ENCODE results near the gene P3H1. TPM values are rescaled to one million over a fixed set of nuclear protein-coding genes. Genes with fewer than 3 reads are reported as not detected.

P3H1 gene
- polyA plus RNA-seq, 10 donors = 60.2 to 105 (median 70.4) TPM

DNA sequence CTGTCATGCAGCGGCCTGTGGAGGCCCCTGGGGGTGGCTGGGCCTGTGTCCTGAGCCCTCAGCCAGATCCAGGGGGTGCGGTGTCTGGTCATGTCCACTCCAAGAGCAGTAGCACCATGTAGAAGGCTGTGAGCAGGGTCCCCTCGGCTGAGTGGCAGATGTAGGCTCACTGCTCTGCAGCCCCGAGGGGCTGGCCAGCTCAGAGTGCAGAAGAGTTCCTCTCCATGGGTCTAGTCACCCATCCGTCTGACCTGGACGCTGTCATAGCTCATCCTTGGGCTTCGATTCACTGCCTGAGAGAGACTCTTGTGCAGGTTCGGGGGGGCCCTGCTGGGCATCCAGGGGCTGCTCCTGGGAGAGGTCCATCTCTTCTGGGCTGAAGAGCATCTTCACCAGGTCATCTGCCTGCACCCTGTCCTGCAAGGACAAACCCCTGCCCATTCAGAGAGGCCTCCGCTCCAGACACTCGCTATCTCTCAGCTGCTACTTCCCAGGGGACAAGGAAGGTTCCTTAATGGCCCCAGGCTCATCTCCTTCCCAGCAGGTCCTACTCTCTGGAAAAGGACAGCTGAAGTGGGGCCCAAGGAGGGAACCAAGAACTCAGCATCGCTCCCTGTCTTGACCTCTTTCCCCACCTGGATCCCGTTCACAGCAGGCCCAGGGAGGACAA, 20.3 kb downstream of the P3H1 start:
- DNase-seq = no peak

DNA sequence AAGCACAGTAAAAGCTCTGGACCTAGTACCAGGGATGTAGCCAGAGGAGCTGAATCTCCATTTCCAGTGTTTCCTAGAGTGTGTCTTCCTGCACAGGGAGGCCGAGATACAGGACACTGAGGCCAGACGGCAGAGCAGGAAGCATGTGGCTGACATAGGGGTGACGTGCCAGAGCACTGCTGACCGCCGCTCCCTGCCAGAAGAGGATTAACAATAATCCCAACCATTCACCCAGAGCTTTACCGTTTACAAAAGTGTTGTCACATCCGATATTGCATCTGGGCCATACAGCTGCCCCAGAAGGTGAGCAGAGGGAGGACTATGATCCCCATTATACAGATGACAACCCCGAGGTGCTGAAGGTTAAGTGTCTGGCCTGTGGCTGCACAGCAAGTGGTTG, 21.0 kb downstream of the P3H1 start:
- DNase-seq = no peak

DNA sequence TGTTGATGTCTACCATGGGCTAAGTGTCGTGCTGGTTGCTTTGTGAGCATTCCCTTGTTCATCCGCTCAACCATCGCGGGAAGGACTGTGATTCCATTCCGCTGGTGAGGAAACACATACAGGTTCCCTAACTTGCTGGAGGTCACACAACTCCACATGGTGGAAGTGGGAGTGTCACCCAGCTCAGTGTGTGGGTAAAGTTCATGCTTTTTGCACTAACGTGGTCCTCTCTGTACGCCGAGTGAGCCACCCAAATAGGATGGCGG, 22.7 kb downstream of the P3H1 start:
- DNase-seq = no peak

DNA sequence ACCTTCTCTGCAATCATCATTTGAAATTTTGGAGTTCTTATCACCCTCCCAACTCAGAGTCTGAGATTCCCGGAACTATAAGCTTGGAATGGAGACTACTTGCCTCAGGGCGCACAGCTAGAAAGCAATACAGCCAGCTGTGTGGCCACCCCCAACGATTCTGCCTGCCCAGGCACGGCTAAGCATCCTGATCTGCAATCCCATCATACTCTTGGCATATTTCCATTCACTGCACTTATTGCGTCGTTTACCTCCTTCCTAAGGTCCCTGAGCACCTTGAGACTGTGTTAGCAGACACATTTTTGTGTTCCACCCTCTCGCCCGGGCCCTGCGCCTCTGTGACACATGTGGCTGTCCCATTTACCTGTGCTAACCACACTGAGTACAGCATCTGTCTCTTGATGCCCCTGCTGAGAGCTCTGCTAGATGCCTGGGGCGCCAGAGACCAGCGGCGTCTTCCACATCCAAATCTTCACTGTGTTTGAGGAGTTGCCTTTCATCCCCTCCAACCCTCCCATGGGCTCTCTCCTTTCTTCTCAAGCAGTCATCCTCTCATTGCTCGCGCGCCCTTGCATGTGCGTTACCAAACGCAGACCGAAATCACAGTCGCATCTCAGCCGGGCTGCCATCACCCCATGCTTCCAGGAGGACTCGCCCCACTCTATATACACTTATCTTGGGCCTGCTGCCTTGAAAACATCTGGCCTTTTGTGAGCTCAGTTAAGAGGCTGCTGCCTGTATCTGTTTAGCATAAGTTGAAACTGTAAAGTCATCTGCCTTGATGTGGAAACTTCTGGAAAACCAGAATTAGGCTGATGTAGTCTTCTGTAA, 23.3 kb downstream of the P3H1 start:
- DNase-seq = no peak

DNA sequence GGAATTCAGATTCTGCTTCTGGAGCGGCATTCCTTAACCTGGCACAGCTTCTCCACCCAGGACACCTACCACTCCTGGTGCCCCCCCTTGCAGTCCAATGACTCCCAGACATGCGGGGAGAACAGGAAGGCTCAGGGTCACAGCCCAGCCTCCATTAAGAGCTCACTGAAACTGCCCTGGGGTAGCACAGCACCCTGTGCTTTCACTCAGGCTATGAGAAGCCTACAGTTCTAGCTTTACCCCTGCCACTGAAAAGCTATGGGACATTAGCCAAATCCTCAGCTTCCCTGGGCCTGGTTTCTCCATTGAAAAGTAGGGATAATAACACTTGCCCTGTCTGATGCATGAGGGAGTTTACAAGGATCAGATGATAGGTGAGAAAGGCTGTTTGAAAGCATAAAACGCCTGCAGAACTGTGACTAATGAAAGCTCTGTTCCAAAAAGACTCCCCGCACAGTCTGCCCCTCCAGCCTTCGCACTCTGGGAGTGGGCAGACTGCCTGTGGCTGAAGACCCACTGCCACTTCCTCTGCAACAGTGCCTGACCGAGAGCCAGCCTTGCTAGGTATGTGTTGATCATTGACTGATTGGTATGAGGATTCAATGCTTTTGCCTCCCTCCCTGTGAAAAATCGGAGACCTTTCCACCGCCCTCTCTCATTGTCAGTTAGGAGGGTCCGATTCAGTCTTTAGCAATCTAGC, 24.1 kb downstream of the P3H1 start:
- DNase-seq = no peak

DNA sequence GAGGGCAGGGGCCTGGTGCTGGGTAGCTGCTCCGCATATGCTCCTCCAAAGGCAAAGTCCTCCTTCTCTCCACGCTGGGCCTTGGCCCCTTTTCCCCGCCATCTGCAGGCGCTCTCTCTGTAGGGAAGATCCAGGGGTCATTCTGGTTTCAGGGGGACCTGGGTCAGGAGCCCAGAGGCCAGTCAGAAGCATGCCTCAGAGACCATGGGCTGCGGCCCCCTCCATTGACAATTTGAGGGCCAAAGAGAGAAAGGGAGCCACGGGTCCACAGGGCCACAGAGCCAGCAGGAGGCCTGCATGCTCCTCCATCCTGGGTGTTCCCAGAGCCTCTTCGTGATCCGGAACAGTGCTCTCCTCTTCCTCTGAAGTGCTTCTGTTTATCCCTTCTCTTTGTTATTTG, 24.7 kb downstream of the P3H1 start:
- no peak for DNase-seq

DNA sequence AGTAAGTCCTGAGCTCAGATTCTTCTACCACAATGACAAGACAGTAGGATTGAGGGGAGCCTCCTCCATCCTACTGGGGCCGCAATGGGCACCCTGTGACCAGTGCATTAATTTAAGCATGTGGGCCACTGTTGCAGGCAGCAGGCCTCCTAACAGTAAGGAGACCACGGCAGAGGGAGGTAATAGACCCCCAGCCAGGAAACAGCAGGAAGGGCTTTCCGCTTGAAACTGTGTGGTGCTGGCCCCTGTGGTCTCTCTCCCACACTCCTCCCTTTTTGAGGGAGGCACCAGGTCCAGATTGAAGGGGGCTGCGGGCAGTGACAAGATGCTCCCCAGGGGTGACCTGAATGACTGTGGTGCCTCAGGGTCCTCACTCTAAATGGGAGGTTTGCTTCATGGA, 25.1 kb downstream of the P3H1 start:
- no peak for DNase-seq

DNA sequence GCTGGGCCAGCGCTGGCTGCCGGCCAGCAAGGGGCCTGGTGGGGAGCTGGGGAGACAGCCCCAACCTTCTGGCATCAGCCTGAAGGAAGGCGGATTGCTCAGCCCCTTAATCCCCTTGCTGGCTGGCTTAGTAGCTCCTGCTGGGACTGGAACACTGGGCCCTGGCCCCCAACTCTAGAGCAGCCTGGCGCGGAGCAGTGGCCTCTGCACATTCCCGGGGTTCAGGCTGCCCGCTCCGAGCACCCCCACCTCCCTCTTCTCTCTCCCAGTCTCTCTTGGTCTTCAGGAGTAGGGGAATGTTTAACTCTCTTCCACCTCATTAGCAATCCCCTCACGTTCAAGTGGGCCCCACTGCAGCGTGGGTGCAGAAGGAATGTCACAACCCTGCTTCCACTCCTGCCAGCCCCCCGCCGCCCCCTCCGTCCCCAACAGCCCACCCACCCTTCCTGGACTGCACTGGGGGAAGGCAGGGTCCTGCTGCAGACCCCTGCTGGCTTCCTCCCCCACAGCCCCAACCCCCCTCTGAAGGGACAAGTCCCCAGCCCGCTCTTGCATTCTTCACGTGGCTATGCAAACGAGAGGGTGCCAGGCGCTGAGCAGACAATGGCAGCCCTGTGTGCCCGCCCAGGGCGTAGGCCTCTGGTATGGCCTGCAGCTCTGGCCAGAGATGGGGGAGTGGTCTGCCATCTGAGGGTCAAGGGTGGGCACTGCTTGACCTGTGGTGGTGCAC, 25.8 kb downstream of the P3H1 start:
- no peak for DNase-seq

DNA sequence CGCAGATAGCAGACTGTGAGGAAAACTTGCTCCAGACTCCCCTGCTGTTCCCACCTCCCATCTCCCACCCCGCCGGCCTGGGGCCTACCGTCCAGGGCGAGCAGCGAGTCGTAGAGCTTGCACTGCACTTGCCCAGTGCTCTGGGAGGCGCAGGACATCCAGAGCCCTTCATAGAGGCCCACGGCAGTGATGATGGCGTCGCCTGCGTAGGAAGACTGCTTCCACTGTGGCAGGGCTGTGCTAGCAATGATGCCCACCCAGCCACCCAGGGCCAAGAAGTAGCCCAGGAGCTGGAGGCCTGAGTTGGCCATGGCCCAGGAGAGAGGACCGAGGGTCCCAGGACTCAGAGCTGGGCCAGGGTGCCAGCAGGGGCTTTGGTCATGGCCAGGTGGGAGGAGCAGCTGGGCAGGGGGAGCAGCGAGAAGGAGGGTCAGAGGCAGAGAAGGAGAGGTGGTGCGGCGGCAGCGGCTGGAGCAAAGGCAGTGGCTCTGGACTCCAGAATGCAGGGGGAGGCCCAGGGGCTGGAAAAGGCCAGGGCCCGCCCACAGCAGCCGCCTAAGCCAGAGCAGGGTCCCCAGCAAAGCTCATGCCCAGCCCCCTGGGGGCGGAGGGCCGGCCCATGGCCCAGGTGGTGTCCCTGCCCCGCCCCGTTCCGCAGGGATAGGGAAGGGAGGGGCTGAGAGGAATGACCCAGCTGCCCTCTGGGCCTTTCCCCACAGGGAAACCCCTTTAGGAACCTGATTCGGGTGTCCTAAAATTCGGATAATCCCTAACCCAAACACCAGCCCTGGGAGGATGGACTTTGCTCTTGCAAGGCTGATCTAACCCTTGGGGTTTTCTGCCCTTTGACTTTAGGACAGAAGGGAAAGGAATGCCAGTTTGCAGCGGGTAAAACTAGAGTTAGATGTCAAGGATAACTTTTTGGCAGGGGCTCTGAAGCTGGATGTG, 26.8 kb downstream of the P3H1 start, which contains the start of gene CLDN19:
Gene CLDN19 (minus strand): TSS at position 484 of the 948 bp plus-strand sequence. CDS start 173 bp downstream, at position 311.
- DNase-seq = no peak

DNA sequence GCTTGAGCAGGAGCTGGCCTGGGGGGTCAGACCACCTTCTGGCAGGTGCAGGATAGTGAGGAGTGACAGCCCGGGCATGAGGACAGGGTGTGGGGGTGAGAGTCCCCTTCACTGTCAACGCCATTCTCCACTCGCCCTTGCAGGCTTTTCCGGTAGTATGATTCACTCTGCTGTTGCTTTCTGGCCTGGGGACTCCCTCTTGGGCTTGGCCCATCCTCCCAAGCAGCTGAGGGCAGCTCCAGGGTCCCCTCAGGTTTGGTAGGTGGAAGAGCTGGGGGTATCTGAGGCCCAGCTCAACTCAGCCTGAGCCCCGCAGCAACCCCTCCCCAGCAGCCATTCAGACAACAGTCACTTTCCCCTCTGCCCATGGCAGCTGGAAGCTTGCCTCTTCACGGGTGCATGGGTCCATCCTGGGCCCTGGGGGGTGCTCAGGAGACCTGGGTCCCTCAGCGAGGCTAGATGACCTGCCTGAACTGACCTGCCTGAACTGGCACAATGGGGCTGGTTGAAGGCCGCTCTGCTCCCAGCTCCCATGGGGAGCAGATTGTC, 28.1 kb downstream of the P3H1 start:
- no peak for DNase-seq

DNA sequence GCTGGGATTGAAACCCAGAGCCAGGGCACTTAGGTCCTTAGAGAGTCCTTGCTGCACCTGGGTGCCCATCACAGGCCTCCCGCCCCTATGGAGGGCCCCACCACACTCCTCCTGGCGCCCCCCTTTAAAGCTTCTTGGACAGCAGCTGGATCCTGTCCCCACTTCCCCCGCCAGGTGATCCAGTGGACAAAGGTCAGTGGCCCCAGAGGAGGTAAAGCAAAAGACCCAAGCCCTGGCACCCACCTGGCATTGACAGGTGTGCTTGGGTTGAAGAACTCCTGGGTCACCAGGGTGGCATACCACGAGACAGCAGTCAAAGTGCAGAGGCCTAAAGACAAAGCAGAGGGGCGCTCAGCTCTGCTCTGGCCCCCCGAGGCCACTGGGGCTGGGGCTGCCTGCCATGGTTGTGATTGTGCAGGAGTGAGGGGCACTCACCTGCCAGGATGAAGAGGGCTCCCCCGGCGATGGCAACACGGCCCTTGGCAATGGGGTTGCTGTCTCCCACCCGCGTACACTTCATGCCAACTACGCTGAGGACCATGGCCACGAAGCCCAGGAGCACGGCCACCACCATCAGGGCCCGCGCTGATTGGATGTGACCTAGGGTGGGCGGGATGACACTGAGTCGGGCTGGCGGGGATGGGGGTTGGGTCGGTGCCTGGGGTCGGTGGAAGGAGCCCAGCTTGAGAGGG, 28.7 kb downstream of the P3H1 start:
- no peak for DNase-seq

DNA sequence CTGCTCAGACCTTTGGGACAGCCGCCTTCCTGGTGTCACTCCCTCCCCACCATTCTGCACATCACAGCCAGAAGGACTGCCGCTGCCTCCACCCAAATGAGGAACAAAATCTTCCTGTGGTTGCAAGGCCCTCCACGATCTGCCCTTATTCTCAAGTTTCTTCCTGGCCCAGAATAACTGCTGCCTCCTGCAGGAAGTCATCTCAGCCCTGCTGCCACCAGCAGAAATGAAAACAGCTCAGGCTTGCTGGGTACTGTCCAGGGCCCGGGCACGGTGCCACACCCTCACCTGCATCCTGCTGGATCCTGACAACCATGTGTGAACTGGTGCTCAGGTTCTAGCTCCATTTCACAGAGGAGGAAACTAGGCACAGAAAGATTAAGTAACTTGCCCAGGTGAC, 29.6 kb downstream of the P3H1 start:
- no peak for DNase-seq

DNA sequence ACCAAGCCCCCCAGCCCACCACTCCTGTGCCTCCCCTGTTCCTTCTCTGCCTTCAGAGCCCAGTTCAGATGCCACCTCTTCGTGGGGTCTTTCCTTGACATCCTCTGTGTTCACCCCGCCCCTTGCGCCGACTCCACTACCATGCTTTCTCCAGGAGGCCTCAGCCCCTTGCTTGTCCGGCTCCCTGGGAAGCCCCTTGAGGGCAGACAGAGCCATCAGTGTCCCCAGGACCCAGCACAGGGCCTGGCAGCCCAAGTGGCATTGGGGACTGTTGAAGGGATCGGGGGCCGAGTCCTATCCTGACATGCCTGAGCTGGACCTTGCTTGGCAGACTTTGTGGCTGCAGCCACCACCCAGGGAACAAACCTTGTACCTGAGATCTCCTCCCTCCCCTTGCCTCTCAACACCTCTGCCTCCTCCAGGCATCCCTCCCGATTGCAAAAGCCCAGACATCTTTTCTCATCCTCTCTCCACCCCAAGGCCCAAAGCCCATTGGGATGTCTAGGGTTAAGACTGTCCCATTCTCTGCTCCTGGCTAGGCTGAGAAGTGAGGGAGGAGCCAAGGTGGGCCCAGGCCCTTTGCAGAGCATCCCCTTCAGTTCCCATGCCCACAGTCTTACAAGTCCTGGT, 30.1 kb downstream of the P3H1 start:
- no peak for DNase-seq

DNA sequence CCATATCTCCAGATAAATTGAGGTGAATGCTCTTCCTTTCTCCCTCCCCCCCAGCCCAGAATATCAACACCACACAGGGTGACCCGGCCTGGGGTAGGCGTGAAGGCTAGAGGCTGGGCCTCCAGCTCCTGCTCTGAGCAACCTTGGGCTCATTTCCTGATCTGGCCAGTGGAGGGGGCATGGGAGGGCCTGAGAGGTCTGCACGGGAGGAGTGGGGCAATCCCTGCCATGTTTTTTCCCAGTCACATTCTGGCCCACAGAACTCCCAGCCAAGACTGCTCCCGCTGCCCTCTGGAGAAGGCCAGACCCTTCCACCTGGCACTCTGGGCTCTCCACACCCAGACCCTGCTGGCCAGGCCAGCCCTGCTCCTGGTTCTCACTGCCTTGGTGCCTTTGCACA, 30.7 kb downstream of the P3H1 start:
- DNase-seq = no peak

DNA sequence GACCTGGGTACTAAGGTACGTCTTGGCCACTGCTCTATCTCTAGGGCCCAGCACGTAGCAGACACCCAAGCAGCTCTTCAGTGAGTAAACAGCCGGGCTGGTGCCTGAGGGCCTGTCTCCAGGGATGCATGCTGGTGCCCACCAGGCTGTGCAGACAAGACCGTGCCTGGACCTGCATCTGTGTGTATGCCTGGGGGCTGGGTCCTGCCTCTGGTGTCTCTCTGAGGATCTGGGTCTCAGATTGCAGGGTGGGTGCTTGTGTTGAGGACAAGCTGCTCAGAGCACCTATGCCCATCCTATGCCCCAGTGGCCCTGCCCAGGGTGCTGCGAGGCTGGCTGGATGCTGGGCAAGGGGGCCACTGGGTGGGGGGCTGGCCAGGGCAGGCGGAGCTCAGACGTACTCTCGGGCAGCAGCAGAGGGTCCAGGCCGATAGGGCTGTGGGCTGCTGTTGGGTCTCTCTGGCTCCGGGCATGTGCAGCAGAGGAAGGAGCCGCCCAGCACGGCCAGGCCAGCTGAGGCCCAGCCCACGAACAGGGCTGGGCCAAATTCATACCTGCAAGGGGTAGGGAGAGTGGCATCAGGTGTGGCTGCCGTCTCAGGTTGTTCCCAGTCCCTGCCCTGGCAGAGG, 31.2 kb downstream of the P3H1 start:
- DNase-seq = no peak

DNA sequence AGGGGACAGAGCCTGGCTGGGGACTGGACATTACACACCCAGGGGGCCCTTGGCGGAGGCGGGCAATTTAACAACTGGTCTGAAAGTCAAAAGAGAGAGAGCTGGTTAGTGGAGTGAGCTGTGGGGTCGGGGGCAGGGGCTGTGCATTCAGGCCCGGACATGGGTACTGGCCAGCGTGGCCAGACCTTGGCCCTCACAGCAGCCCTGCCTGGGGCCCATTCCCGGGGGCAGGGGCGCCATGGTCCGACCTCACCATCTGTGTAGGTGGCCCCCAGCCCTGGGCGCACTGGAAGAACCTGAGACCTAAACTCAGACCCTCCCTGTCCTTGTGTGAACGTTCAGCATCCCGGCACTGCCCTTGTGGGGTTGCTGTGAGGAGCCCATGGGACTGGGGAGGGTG, 31.8 kb downstream of the P3H1 start:
- no peak for DNase-seq

DNA sequence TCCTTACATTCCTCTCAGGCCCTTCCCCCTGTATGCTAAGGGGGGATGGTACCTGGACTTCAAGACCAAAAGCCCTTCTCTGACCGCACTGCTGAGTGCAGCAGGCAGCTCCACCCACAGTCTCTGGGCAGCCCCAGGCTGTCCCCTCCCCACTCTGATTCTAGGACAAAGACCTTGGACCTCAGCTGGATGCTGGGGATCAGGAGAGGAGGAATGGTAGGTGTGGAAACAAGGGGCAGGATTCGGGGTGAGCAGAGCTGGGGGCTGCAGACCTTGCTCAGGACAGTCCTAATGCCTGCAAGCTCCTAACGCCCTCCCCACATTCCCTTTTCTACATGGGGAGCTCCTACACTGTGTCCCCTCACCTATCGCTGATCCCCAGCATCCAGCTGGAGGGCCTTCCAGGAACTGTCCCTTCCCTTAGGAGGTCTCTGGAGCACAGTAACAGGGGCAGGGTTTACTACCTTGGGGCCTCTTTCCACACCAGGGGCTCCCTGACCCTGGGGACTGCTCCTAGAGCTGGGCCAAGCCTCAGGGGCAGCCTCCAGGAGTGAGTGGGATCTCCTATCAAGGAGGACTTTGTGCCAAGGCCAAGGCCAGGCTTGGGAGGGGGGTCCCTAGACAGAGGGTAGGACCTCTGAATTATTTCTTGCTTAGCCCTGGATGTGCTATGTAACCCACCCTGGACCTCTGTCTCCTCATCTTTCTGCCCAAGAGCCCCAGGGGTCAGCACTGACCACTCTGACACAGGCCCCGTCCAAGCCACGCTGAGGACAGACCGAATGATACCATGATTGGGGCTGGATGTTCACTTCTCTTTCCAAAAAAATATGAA, 32.4 kb downstream of the P3H1 start:
- no peak for DNase-seq

All from muscle of back (tissue), 11 donors.